DMS 273 (cell line): ENCODE results near the gene CCDC187.

Experiments
- DNase-seq: peaks from one replicate; lab custom pipeline; 2025; ENCODE audit not compliant: unreplicated experiment; lab: John Stamatoyannopoulos, UW

The CCDC187 gene

DNA sequence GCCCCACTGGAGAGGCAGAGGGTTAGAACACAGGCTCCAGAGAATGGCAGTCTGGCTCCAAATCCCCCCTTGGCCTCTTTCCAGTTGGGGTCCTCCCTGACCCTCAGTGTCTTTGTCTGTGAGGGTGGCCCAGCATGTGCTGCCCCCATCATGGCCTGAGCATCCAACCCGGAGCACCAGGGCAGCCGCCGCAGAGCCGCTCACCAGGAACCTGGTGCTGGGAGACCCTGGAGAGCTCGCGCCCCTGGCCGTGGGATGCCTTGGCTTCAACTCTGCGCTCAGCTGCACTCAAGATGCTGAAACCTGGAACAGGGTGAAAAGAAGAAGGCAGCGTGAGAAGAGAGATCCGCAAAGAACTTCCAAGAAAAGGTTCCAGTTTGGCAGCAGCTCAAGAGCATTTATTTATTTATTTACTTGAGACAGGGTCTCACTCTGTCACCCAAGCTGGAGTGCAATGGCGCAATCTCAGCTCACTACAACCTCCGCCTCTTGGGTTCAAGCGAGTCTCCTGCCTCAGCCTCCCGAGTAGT lies 3.8 kb downstream of the CCDC187 start:
- DNase-seq: no peak

DNA sequence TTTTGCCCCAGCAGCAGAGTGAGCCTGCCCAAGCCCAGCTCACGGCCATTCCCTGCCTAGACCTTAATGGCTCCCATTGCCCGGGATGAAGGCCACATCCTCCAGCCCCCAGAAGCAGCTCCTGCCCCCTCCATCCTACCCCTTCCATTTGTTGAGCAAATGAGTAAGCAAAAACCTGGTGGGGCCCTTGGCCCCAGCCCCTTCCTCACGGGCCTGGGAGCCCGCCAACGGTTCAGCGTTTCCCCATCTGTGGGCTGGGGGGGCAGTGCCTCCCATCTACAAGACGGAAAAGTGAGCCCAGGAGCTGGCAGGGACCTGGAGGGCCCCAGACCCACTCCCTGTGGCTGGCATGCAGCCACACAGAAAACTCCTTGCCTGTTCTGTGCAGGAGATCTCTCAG lies 4.4 kb downstream of the CCDC187 start:
- DNase-seq: no peak

GRCh38 chr9:136299116-136299515 lies 4.8 kb downstream of the CCDC187 start:
- no peak for DNase-seq

DNA sequence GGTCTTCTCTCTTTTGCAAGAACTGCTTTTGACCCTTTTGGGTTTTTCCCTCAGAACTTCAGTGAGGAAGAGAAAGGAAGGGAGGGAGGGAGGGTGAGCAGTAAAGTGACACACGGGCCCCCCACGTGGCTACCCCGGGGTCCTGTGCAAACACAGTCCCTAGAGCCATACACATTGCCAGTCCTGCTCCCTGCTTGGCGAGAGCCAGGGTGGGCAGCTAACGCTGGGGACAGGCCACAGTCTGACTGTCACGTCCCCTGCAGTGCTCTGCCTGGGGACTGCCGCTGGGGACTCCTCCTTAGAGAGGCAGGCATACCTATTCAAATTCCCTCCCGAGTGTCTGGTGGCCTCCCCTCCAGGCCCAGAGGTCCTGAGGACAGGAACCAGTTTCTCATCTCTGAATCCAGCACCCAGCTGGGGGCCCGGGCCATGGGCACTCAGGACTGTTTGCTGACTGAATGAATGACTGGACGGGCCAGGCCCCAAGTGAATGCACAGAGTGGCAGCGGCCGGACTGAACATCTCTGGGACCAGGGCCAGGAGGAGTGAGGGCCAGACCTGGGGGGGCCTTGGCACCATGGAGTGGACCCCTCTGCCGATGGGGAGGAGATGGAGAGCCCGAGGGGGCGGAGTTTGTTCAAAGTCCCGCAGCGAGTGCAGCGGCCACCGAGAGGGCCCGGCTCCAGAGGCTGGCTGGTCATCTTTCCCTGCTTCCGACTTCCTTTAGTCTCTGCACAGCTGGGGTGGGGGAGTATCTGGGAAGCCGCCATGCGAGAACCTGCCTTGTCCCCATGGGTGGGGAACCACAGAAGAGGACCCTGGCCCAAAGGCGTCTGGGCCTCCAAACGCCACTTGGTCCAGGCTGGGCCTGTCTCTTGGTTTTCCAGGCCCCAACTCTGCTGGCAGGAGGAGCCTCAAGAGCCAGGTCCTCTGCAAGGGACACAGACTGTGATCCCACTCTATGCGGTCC lies 5.8 kb downstream of the CCDC187 start:
- no peak for DNase-seq

DNA sequence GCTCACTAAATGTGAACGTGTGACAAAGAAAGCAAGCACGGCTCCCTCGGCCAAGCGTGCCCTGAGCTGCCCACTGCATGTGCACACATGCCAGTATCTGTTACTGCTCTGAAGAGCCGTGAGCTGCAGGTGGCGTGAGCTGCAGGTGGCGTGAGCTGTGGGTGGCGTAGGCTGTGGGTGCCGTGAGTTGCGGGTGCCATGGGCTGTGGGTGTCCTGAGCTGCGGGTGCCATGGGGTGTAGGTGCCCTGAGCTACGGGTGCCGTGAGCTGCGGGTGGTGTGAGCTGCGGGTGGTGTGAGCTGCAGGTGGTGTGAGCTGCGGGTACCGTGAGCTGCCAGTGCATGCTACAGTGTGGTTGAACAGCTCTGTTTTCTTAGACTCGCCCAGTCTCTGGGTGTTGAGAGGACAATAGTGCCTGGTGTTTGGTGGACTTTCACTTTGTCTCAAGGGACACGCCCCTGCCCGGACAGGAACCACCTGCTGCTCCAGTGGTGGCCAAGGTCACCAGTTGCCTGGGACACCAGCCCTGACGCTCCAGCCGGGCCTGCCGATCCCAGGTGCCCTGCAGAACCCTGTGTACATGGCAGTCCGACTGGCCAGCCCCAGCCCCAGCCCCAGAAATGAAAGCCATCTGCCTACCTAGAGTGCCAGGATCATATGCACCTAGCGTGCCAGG lies 6.7 kb downstream of the CCDC187 start:
- DNase-seq: no peak

- DNase-seq: no peak
Observed at GRCh38 chr9:136296434-136297015, 7.4 kb downstream of the CCDC187 start.

- DNase-seq: no peak
Observed at GRCh38 chr9:136295542-136296433, 8.1 kb downstream of the CCDC187 start.

DNA sequence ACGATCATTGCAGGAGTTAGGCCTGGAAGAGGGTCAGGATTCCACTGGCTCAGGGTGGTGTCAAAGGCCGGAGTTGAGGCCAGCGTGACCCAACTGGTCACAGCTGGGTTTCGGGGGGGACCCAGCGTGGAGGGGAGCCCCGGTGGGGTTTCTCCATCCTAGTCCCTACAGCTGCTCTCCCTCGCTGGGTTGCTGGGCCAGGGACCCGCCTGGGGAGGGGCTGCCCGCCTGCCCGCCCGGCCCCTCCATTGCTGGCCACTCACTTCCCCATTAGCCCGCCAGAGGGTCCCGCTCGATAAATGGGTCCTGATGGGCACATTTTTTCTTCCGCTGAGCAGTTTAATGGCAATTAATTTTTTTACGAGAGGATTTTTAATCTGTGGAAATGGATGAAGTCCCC lies 8.8 kb downstream of the CCDC187 start:
- DNase-seq: no peak

DNA sequence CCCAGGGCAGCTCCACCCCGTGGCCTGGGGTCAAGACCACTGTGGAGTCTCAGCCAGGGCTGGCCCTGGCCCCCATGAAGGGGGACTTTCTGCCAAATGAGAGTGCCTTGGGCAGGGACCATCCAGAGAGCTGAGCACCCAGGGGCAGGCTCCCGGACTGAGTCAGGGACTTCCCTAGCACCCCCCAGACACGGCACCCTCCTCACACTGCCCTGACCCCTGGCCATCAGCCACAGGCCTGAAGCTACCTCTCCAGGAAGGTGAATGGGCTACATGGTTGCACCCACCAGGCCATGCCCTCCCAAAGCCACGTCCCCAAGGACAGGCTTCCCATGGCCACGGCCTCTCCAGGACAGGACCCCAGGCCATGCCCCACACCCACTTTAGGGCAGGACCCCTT lies 9.5 kb downstream of the CCDC187 start:
- DNase-seq: no peak

DNA sequence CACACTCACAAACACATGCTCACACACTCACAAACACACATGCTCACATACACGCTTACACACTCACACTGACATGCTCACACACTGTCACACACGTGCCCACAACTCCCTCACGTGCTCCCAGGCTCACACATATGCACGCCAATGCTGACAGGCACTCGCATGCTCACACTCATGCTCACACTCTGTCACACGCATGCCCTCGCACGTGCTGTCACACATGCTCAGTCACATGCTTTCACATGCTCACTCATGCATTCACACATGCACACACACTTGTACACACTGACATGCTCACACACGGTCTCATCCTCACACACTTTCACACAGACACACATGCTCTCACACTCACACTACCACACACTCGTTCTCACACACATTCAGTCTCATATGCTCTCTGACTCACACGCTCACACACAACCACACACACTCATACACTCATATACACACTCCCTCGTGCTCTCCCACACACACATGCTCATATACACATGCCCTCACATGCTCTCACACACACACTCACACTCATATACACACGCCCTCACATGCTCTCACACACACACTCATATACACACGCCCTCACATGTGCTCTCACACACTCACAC lies 10.3 kb downstream of the CCDC187 start:
- DNase-seq: no peak

DNA sequence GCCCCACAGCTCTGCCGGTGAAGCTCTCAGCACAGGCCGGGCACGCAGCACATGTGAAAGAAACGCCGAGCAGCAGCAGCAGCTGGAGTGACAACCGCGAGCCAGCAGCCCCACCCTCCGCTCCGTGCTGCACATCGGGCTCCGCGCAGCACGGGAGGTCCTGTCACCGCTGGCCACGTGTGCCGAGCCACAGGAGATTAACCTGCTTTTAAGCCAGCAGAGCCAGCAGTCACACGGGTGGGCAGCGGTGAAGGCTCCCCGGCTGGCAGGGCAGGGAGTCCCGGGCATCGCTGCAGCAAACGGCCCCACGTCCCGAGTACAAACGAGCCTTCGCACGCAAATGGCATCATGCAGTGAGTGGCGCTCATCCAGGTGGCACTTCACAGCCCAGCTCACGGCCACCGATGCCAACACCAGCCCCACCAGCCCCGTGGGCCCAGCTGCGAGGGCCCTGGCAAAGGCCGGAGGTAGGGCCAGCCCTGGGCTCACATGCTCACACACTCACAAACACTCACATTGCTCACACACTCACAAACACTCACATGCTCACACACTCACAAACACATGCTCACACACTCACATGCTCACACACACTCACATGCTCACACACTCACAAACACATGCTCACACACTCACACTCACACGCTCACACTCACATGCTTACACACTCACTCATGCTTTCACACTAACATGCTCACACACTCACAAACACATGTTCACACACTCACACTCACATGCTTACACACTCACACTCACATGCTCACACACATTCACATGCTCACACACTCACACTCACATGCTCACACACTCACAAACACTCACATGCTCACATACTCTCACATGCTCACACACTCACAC lies 11.1 kb downstream of the CCDC187 start:
- DNase-seq: peak; percentile 63

DNA sequence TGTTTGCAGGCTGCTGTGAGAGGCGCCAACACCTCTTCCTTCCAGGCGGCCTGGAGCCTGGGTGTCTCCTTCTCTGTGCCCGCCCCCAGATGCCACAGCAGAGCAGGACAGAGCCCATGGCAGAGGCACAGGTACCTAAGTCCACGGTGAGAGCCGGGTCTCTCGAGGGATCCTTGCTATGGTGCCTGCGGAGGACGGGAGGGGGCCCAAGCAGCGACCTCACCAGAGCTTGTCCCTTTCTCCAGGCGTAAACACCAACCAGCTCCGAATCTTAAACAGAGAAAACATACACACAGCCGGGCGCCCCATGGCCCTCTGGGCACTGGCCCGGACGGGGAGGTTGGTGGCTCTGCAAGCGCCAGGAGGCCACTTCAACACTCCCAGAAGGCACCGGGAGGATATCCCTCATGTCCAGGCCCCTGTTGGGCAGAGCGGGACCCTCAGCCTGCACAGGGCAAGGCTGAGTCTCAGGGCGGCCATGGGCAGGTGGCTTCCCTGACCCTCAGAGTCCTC lies 11.8 kb downstream of the CCDC187 start:
- no peak for DNase-seq

DNA sequence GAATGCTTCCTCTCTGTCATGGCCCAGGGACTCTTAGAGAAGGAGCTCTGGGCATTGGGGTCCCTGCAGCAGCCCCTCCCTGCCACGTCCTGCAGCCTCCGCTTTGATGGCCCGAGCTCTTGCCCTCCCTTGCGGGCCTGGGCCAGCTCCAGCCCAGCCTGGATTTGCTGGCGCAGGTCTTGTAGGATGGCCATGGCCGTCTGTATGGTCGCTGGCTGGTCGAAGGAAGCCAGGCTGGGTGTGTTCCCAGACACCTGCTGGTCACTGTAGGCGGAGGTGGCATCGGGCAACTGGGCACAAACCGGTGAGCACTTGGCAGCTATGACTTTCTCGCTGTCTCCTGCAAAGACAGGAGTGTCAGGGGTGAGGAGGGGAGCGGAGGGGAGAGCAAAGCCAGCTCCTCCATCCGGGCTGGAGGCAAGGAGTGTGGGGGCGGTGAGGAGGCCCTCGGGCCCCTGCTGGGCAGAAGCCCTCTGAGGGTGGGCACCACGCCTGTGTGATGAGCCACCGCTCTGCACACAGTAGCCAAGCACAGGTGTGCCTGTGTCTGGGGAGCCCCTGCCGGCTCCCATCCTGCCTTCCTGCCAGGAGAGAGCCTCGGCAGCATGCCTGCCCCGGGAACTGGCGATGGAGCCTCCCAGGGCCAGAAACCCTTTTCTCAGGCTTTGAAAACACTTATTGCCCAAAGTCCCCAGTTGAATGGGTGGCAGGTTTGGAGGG lies 12.4 kb downstream of the CCDC187 start:
- DNase-seq: no peak

DNA sequence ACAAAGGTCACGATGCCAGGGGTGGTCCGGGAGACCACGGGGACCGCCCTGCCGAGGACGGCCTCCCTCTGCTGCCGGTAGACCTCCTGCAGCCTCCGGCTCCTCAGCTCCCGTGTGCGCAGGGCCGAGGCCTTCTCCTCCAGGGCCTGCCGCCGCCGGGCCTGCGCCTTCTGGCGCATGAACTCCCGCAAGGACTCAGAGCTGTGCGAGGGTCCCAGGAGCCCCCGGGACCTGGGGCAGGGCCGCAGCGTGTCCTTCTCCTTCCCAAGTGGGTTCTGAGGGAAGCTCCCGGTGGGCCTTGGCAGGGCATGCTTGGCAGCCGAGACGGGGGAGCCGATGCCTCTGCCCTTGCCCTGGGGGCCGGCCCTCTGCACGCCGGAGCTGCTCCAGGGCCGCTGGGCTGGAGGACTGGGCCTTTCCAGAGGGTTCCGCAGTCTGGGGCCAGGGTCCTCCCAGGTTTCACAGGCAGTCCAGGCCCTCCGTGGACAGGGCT lies 13.3 kb downstream of the CCDC187 start:
- no peak for DNase-seq

DNA sequence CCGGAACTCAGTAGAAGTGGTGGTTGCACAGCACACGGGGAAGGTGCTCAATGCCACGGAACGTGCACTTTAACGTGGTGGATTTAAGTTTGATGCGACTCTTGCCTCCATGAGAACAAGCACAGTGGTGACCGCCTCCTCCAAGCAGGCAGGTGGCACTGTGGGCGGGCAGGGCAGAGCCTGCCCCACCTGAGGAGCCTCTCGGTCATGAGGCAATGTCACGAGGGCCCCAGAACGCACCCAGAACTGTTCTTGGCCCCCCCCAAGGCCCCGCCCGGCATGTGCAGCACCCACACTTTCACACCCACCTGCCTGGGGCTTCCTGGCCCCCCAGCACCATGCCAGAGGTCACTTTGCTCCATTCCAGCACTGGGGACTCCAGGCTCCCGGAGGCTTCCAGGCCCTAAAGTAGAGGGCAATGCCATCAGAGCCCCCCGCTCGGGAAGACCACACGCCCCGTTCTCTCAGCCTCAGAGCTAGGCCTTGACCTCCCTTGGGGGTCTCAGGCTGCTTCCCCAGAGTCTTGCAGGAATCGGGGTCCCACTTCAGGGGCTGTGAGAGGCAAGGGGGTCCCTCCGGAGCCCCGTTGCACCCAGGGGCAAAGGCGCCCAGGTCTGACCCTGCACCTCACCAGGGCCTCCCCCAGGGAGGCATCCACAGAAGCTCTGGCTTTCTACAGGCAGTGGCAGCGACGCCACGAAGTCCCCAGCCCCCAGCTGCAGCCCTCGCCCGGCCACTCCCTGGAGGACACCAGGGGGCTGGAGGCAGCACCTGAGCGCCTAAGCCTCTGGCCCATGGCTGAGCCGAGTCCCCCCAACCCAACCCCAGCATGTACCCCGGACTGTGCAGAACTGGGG lies 14.0 kb downstream of the CCDC187 start:
- no peak for DNase-seq

DNA sequence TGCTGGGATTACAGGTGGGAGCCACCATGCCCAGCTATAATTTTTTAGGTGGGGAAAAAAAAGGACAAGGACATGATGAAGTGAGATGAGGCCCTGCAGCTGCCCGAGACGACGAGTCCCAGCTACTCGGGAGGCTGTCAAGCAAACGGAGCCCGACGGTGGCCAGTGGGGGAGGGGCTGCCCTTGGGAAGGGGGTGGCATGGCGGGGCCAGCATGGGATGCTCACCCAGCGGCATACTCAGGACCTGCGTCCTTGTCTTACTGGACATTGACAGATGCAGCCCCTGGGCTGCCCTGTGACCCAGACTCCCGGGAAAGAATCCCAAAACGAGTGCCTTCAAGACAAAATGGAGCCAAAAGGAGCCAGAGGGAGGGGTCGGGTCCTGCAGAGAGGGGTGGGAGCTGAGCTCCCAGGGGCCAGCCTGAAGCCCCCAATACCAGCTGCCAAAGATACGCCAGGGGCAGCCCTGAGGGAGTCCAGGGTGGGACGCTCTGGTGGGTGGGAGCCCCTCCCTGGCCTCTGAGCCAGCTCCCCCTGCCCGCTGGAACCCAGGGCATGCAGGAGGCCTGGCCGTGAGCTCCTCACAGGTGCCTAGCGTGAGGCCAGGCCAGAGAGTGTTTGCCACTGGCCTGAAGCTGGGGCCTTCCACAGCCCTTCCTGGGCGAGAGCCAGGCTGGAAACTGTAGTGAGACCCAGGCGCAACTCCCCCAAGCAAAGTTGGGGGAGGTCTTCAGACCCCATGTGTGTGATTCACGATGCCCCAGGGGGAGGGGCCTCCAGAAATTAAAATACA lies 15.7 kb downstream of the CCDC187 start:
- DNase-seq: no peak

- no peak for DNase-seq
Observed at GRCh38 chr9:136286987-136287379, 16.9 kb downstream of the CCDC187 start.
